HL-60 (cell line): ENCODE results near the gene SHANK3.

Source experiments
- DNase-seq, 2 experiments: peaks; one replicate each; pipeline ENCODE4 v3.0.0-alpha.2; 2010 to 2020; ENCODE audit warnings: low read depth in 1 of 2, low spot score in 1 of 2
- H3K27ac ChIP-seq: fragments of 250-450 bp; sonication (Bioruptor Pico); replicated peaks from 2 replicates; pipeline ENCODE4 v1.5.1; 2020; ENCODE audit warnings: mild to moderate bottlenecking, moderate library complexity
- H3K27me3 ChIP-seq: fragments of 250-450 bp; sonication (Bioruptor Pico); 2 replicates; pipeline ENCODE4 v1.5.1; 2021; ENCODE audit warnings: mild to moderate bottlenecking, moderate library complexity; ENCODE audit not compliant: insufficient read depth, poor library complexity, severe bottlenecking
- H3K4me3 ChIP-seq: replicated peaks from 2 replicates; pipeline ENCODE4 v1.5.1; 2011; ENCODE audit warnings: mild to moderate bottlenecking, control low read depth, low read length; ENCODE audit not compliant: insufficient read depth
- GABPA ChIP-seq: IDR thresholded peaks from 2 replicates; pipeline ENCODE4 v1.6.1; 2012; ENCODE audit warnings: low read depth
- POLR2AphosphoS5 ChIP-seq: IDR thresholded peaks from 2 replicates; pipeline ENCODE4 v1.6.1; 2012; ENCODE audit warnings: low read depth
- SPI1 ChIP-seq: IDR thresholded peaks from 2 replicates; pipeline ENCODE4 v1.6.1; 2012; ENCODE audit warnings: low read depth, mild to moderate bottlenecking, borderline replicate concordance
- TF ChIP-seq, protein P1 (sequence below): IDR thresholded peaks from one replicate; pipeline ENCODE4 v1.5.1; 2011; ENCODE audit warnings: low read length, control low read depth, inconsistent platforms; ENCODE audit not compliant: insufficient read depth
- TF ChIP-seq, protein P2 (sequence below): IDR thresholded peaks from 2 replicates; pipeline ENCODE4 v1.6.1; 2012; ENCODE audit warnings: low read depth; ENCODE audit not compliant: insufficient replicate concordance

Gene SHANK3

DNA sequence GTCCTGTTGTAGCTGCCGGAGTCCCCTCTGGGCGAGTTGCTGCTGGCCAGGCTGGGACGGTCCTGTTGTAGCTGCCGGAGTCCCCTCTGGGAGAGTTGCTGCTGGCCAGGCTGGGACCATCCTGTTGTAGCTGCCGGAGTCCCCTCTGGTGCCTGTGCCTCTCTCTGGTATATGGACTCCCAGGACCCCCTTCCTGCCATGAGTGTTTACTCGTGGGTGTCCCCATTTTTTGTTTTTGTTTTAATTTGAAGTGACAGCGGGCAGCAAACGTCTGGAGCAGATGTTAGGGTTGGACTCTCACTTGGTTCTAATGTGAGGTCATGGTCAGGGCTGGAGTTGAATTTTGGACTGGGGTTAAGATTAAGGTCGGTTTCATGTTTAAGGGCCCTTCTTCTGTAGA, 14.2 kb downstream of the SHANK3 start:
- no peak for TF ChIP-seq GABPA
- TF ChIP-seq, protein P1, sequence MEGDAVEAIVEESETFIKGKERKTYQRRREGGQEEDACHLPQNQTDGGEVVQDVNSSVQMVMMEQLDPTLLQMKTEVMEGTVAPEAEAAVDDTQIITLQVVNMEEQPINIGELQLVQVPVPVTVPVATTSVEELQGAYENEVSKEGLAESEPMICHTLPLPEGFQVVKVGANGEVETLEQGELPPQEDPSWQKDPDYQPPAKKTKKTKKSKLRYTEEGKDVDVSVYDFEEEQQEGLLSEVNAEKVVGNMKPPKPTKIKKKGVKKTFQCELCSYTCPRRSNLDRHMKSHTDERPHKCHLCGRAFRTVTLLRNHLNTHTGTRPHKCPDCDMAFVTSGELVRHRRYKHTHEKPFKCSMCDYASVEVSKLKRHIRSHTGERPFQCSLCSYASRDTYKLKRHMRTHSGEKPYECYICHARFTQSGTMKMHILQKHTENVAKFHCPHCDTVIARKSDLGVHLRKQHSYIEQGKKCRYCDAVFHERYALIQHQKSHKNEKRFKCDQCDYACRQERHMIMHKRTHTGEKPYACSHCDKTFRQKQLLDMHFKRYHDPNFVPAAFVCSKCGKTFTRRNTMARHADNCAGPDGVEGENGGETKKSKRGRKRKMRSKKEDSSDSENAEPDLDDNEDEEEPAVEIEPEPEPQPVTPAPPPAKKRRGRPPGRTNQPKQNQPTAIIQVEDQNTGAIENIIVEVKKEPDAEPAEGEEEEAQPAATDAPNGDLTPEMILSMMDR = no peak
- TF ChIP-seq, protein P2, sequence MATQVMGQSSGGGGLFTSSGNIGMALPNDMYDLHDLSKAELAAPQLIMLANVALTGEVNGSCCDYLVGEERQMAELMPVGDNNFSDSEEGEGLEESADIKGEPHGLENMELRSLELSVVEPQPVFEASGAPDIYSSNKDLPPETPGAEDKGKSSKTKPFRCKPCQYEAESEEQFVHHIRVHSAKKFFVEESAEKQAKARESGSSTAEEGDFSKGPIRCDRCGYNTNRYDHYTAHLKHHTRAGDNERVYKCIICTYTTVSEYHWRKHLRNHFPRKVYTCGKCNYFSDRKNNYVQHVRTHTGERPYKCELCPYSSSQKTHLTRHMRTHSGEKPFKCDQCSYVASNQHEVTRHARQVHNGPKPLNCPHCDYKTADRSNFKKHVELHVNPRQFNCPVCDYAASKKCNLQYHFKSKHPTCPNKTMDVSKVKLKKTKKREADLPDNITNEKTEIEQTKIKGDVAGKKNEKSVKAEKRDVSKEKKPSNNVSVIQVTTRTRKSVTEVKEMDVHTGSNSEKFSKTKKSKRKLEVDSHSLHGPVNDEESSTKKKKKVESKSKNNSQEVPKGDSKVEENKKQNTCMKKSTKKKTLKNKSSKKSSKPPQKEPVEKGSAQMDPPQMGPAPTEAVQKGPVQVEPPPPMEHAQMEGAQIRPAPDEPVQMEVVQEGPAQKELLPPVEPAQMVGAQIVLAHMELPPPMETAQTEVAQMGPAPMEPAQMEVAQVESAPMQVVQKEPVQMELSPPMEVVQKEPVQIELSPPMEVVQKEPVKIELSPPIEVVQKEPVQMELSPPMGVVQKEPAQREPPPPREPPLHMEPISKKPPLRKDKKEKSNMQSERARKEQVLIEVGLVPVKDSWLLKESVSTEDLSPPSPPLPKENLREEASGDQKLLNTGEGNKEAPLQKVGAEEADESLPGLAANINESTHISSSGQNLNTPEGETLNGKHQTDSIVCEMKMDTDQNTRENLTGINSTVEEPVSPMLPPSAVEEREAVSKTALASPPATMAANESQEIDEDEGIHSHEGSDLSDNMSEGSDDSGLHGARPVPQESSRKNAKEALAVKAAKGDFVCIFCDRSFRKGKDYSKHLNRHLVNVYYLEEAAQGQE = no peak
- no peak for TF ChIP-seq SPI1
- no peak for TF ChIP-seq POLR2AphosphoS5
- no peak overlapping the region for H3K4me3 ChIP-seq
- peak overlapping the region; percentile 82 for H3K27ac ChIP-seq
- no peaks in the 10 kb centered on the region for H3K27me3 ChIP-seq
- DNase-seq = no peak

GRCh38 chr22:50687829-50688228, 15.2 kb downstream of the SHANK3 start:
- H3K4me3 ChIP-seq = no peak overlapping the region
- DNase-seq = no peak
- H3K27me3 ChIP-seq = no peaks in the 10 kb centered on the region
- peak overlapping the region; percentile 49 for H3K27ac ChIP-seq
- TF ChIP-seq SPI1 = no peak
- no peak for TF ChIP-seq GABPA

- Histone ChIP-seq H3K27me3 (no peaks in the 10 kb centered on the region), H3K4me3 (no peak overlapping the region), H3K27ac (no peak overlapping the region)
- TF ChIP-seq POLR2AphosphoS5 = no peak
- TF ChIP-seq, protein P1 = no peak
- no peak for TF ChIP-seq GABPA
- TF ChIP-seq, protein P2 = no peak
- TF ChIP-seq SPI1 = no peak
- DNase-seq = no peak
These were observed 15.8 kb downstream of the SHANK3 start for GRCh38 chr22:50688448-50688847.

DNA sequence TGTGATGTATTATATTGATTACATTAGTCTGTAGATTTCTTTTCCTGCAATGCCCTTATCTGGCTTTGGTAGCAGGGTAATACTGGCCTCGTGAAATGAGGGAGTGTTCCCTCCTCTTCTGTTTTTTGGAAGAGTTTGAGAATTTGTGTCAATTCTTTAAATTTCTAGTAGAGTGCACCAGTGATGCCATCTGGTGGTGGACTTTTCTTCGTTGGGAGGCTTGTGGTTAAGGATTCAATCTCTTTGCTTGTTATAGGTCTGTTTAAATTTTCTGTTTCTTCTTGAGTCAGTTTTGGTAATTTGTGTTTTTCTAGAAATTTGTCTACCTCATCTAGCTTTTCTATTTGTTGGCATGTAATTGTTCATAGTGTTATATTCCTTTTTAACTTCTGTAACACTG, 18.9 kb downstream of the SHANK3 start:
- DNase-seq = peak; percentile 47 to 62
- no peaks in the 10 kb centered on the region for H3K27me3 ChIP-seq

More for the DNA sequence above, 18.9 kb downstream of the SHANK3 start:
- no peak overlapping the region for H3K27ac ChIP-seq
- H3K4me3 ChIP-seq = no peak overlapping the region
- TF ChIP-seq, protein P2 = no peak
- TF ChIP-seq, protein P1 = peak; percentile 28
- TF ChIP-seq SPI1 = no peak
